Ovary (tissue), 9 donors: Measurements from ENCODE around the gene PIP5K1A. TPM values are rescaled to one million over a fixed set of nuclear protein-coding genes. Genes with fewer than 3 reads are reported as not detected.
A peak's percentile ranks its signal among the peaks of the same experiment; 100 is the strongest.

Experiments
- DNase-seq, 5 donors: peaks; one replicate each; pipeline ENCODE4 v3.0.0-alpha.2; 2019 to 2020
- H3K27ac ChIP-seq, 2 donors: fragments of 200-600 bp; one replicate each; pipeline versions ENCODE4 v1.5.1 to v1.8.0; 2019 to 2022
- H3K27me3 ChIP-seq: fragments of 200-600 bp; one replicate; pipeline ENCODE4 v1.8.0; 2022
- H3K36me3 ChIP-seq: fragments of 200-600 bp; sonication (generic); one replicate; pipeline ENCODE4 v1.5.1; 2019
- H3K4me1 ChIP-seq: one replicate; pipeline ENCODE4 v1.8.1; 2013; ENCODE audit warnings: mild to moderate bottlenecking, moderate library complexity; ENCODE audit not compliant: insufficient read depth
- H3K4me3 ChIP-seq: fragments of 200-600 bp; sonication (generic); one replicate; pipeline ENCODE4 v1.5.1; 2017
- H3K9me3 ChIP-seq, 2 donors: fragments of 200-600 bp in 1 of 2; sonication (generic) in 1 of 2; one replicate each; pipeline versions ENCODE4 v1.5.1 to v1.8.1; 2013 to 2019; ENCODE audit warnings: mild to moderate bottlenecking in 1 of 2, moderate library complexity in 1 of 2
- EP300 ChIP-seq: sonication (generic); formaldehyde crosslinking; IDR thresholded peaks from one replicate; pipeline ENCODE4 v1.6.1; 2017; ENCODE audit warnings: antibody characterized with exemption
- POLR2A ChIP-seq: fragments of 450-650 bp; IDR thresholded peaks from one replicate; pipeline ENCODE4 v1.6.1; 2017; ENCODE audit warnings: antibody characterized with exemption, mild to moderate bottlenecking, moderate library complexity
- WGBS, 3 donors: extraction: QIAGEN DNeasy Blood & Tissue Kit in 1 of 3; methylation state at CpG; one replicate each; pipeline versions ENCODE4 v1.1.5 to v1.1.7; 2013 to 2017; 5-methylcytosine and 5-hydroxymethylcytosine counted together
- intact Hi-C, 4 donors: fragments of 100-400 bp; cut with DNase I; formaldehyde crosslinking; loops; one replicate each; pipeline versions ENCODE4 v1.11.0 to v1.15.1; 2022 to 2023
- polyA plus RNA-seq, 2 donors: library from polyadenylated mRNA; stranded (reverse); fragments of 200-250 nt in 1 of 2; fragments of 350-450 nt in 1 of 2; fragmentation: Illumina TruSeq in 1 of 2; extraction: RNeasy Lipid Tissue Mini Kit (QIAGEN cat#74804) in 1 of 2; gene quantifications; one replicate each; pipeline ENCODE4 v1.2.3, GENCODE V29; 2013 to 2014
- total RNA-seq, 7 donors: library from RNA; depleted of rRNA in 2 of 7; stranded (reverse); fragments of >200 nt in 2 of 7; fragmentation: NEBNext Ultra II Directional in 3 of 7; extraction: Animal tissue kit (Norgen Biotek cat#: 25700) in 3 of 7; gene quantifications; one replicate each; pipeline versions ENCODE4 v1.1.0 to v1.2.4, GENCODE V29; 2016 to 2023
- TF ChIP-seq, protein P1 (sequence below), 3 donors: fragments of 450-650 bp in 2 of 3; fragments of 200-600 bp in 1 of 3; IDR thresholded peaks; one replicate each; pipeline versions ENCODE4 v1.5.1 to v1.8.0; 2016 to 2022; ENCODE audit warnings: antibody characterized with exemption in 3 of 3, mild to moderate bottlenecking in 1 of 3
- donor health status: DM: no; HTN: no; CAD: no; lungs with moderate emphysema.
- donor health status: DM: no; HTN: no; CAD: no.
- donor health status: Bipolar disorder and iron deficiency.
- donor health status: DM: yes; HTN: yes; CAD: no.
- donor health status: DM: no; HTN: no; CAD: no.
- donor health status: DM: yes; HTN: yes; CAD: no.

The PIP5K1A gene
- total and polyA plus RNA-seq, 9 donors = 19.8 to 62.8 (median 47.5) TPM

DNA sequence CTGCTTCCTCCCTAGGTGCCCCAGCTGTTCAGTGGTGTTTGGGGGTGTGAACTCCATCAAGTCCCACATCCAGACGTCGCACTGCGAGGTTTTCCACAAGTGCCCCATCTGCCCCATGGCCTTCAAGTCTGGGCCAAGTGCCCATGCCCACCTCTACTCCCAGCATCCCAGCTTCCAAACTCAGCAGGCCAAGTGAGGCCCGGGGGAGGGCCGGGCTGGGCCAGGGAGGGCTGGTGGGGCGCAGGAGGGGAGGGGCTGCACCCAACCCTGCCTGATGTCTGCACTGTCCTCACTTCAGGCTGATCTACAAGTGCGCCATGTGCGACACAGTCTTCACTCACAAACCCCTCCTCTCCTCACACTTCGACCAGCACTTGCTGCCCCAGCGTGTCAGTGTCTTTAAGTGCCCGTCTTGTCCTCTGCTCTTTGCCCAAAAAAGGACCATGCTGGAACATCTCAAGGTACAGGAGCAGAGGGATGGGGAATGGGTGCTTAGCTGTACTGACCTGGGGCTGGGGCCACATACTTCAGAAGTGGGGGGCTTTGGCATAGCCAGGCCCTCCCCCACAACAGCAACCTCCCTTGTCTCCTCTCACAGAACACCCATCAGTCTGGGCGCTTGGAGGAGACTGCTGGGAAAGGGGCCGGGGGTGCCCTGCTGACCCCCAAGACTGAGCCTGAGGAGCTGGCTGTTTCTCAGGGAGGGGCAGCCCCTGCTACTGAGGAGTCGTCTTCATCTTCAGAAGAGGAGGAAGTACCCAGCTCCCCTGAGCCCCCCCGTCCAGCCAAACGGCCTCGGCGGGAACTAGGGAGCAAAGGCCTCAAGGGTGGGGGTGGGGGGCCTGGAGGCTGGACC lies 91.0 kb downstream of the PIP5K1A start:
- no peak overlapping the region for H3K27ac ChIP-seq
- TF ChIP-seq EP300 = no peak
- TF ChIP-seq, protein P1, sequence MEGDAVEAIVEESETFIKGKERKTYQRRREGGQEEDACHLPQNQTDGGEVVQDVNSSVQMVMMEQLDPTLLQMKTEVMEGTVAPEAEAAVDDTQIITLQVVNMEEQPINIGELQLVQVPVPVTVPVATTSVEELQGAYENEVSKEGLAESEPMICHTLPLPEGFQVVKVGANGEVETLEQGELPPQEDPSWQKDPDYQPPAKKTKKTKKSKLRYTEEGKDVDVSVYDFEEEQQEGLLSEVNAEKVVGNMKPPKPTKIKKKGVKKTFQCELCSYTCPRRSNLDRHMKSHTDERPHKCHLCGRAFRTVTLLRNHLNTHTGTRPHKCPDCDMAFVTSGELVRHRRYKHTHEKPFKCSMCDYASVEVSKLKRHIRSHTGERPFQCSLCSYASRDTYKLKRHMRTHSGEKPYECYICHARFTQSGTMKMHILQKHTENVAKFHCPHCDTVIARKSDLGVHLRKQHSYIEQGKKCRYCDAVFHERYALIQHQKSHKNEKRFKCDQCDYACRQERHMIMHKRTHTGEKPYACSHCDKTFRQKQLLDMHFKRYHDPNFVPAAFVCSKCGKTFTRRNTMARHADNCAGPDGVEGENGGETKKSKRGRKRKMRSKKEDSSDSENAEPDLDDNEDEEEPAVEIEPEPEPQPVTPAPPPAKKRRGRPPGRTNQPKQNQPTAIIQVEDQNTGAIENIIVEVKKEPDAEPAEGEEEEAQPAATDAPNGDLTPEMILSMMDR (IDR thresholded peaks at IDR 0.05) = no peak
- TF ChIP-seq POLR2A = no peak
- intact Hi-C loops = no loop called here
- DNase-seq = no peak
- H3K27me3 ChIP-seq = no peaks in the 10 kb centered on the region
- 60 to 73% (median 63%) methylated on average over 18 of the region's 18 CpGs for WGBS, 3 donors
- H3K36me3 ChIP-seq = no peaks in the 10 kb centered on the region
- no peaks in the 10 kb centered on the region for H3K9me3 ChIP-seq
- H3K4me1 ChIP-seq = no peaks in the 10 kb centered on the region
- H3K4me3 ChIP-seq = no peak overlapping the region

- Histone ChIP-seq H3K9me3 (no peaks in the 10 kb centered on the region), H3K4me1 (no peaks in the 10 kb centered on the region), H3K4me3 (no peak overlapping the region), H3K36me3 (no peaks in the 10 kb centered on the region), H3K27ac (no peak overlapping the region), H3K27me3 (no peaks in the 10 kb centered on the region)
- DNase-seq = no peak
- TF ChIP-seq EP300 = no peak
- no peak for TF ChIP-seq POLR2A
- TF ChIP-seq, protein P1 (IDR thresholded peaks at IDR 0.05) = no peak
- WGBS, 3 donors = 81 to 83% (median 82%) methylated on average over 21 of the region's 21 CpGs
- intact Hi-C loops = loop anchor here in 1 of 4 donors (10.0 kb wide), 1 partner anchor 105 kb away; the partner anchor contains the start of gene PSMB4
Observed at GRCh38 chr1:151289991-151290708, 91.8 kb downstream of the PIP5K1A start.

DNA sequence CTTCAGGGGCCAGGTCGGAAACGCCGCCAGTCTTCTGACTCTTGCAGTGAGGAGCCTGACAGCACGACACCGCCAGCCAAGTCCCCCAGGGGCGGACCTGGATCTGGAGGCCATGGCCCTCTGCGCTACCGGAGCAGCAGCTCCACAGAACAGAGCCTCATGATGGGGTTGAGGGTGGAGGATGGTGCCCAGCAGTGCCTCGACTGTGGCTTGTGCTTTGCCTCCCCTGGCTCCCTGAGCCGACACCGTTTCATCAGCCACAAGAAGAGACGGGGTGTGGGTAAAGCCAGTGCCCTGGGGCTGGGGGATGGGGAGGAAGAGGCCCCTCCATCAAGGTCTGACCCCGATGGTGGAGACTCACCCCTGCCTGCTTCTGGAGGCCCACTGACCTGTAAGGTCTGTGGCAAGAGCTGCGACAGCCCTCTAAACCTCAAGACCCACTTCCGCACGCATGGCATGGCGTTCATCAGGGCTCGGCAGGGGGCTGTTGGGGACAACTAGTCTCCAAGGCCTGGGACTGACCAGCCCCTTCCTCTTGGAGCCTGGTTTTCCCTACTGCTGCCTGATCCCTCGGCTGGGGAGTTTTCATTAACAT lies 92.5 kb downstream of the PIP5K1A start:
- H3K27ac ChIP-seq = no peak overlapping the region
- TF ChIP-seq EP300 = no peak
- TF ChIP-seq, protein P1 (IDR thresholded peaks at IDR 0.05) = no peak
- no peak for TF ChIP-seq POLR2A
- intact Hi-C loops = loop anchor here in 1 of 4 donors (10.0 kb wide), 1 partner anchor 104 kb away; the partner anchor contains the start of gene PSMB4
- 77 to 78% (median 77%) methylated on average over 19 of the region's 19 CpGs for WGBS, 3 donors
- H3K4me3 ChIP-seq = no peak overlapping the region
- no peaks in the 10 kb centered on the region for H3K9me3 ChIP-seq
- H3K36me3 ChIP-seq = no peaks in the 10 kb centered on the region
- DNase-seq = peak in 1 of 5 donors; percentile 23
- H3K4me1 ChIP-seq = no peaks in the 10 kb centered on the region
- no peaks in the 10 kb centered on the region for H3K27me3 ChIP-seq

- H3K36me3 ChIP-seq = no peaks in the 10 kb centered on the region
- no peak for DNase-seq
- intact Hi-C loops = loop anchor here in 1 of 4 donors (10.0 kb wide), 1 partner anchor 102 kb away; the partner anchor contains the start of gene PSMB4
- no peaks in the 10 kb centered on the region for H3K4me1 ChIP-seq
- H3K9me3 ChIP-seq = no peaks in the 10 kb centered on the region
- no peak overlapping the region for H3K27ac ChIP-seq
- H3K4me3 ChIP-seq = no peak overlapping the region
- H3K27me3 ChIP-seq = no peaks in the 10 kb centered on the region
- TF ChIP-seq POLR2A = no peak
- TF ChIP-seq, protein P1 (IDR thresholded peaks at IDR 0.05) = no peak
- TF ChIP-seq EP300 = no peak
- 68 to 76% (median 71%) methylated on average over 13 of the region's 13 CpGs for WGBS, 3 donors
Observed at GRCh38 chr1:151292207-151293030, 94.1 kb downstream of the PIP5K1A start.
